ENCODE results near the gene CEP76. TPM values are rescaled to one million over a fixed set of nuclear protein-coding genes. Genes with fewer than 3 reads are reported as not detected.

The CEP76 gene
- total and polyA plus RNA-seq, 2 experiments from 2014 or later = 11.2 to 25.9 TPM

DNA sequence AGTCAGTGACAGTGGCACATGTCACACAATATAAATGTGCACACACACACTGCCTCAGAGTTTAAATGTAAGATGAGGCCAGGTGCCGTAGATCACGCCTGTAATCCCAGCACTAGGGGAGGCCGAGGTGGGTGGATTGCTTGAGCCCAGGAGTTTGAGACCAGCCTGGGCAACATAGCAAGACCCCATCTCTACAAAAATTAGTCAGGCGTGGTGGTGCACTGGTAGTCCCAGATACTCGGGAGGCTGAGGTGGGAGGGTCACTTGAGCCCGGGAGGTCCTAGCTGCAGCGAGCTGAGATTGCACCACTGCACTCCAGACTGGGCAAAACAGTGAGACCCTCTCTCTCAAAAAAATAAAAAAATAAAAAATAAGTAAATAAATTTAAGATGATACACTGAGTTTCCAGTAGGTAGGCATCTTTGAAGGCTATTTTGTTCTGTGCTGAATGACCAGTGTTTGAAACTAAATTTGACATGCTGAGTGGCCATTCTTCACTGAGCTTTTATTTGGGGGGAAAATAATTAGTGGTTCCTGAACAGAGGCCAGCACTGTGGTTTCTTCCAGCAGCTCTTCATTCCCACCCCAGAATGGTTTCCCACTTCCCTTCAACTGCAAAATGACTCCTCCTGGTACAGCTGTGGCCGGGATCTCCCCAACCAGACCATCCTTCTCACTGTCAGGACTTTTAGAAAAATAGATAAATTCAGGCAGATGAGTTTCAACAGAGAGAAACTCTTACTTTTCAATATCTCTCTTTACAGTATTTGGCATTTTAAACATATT lies 45.2 kb upstream of the CEP76 start:
- Histone ChIP-seq H3K27ac (ENCODE audit: low read depth) (no peak overlapping the region), H2AFZ (no peak overlapping the region), H3K4me2 (no peak overlapping the region), H3K9me2 (ENCODE audit: insufficient read depth) (no peaks in the 10 kb centered on the region), H3K4me3 (no peak overlapping the region), H3K79me2 (replicated peaks; ENCODE audit: insufficient read depth) (no peaks in the 10 kb centered on the region), H3F3A (replicated peaks; ENCODE audit: low read depth) (no peaks in the 10 kb centered on the region), H4K20me1 (replicated peaks; ENCODE audit: insufficient read depth) (no peaks in the 10 kb centered on the region), H3K36me3 (ENCODE audit: insufficient read depth) (no peaks in the 10 kb centered on the region), H3K27me3 (ENCODE audit: insufficient read depth) (no peaks in the 10 kb centered on the region), H3K4me1 (ENCODE audit: insufficient read depth) (no peaks in the 10 kb centered on the region)
- Mint-ChIP-seq H3K4me1 (no peaks in the 10 kb centered on the region), H3K9me3 (no peaks in the 10 kb centered on the region), H3K36me3 (ENCODE audit: low read depth) (no peaks in the 10 kb centered on the region), H3K4me3 (no peak overlapping the region), H3K27ac (no peak overlapping the region), H3K27me3 (ENCODE audit: insufficient read depth, low read depth, poor library complexity) (no peaks in the 10 kb centered on the region)
- no peak for TF ChIP-seq EZH2 (IDR thresholded peaks at IDR 0.05; ENCODE audit: low read depth, unreplicated experiment)
- no peak for TF ChIP-seq POLR2AphosphoS5 (IDR thresholded peaks at IDR 0.05; ENCODE audit: low read depth)
- TF ChIP-seq, protein P1, sequence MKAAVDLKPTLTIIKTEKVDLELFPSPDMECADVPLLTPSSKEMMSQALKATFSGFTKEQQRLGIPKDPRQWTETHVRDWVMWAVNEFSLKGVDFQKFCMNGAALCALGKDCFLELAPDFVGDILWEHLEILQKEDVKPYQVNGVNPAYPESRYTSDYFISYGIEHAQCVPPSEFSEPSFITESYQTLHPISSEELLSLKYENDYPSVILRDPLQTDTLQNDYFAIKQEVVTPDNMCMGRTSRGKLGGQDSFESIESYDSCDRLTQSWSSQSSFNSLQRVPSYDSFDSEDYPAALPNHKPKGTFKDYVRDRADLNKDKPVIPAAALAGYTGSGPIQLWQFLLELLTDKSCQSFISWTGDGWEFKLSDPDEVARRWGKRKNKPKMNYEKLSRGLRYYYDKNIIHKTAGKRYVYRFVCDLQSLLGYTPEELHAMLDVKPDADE (IDR thresholded peaks at IDR 0.05) = no peak
- no peak for TF ChIP-seq JUNB (IDR thresholded peaks at IDR 0.05; ENCODE audit: unreplicated experiment)
- no peak for TF ChIP-seq CREB1 (CRISPR knock-in tag; IDR thresholded peaks at IDR 0.05; ENCODE audit: low read depth)
- TF ChIP-seq, protein P2, sequence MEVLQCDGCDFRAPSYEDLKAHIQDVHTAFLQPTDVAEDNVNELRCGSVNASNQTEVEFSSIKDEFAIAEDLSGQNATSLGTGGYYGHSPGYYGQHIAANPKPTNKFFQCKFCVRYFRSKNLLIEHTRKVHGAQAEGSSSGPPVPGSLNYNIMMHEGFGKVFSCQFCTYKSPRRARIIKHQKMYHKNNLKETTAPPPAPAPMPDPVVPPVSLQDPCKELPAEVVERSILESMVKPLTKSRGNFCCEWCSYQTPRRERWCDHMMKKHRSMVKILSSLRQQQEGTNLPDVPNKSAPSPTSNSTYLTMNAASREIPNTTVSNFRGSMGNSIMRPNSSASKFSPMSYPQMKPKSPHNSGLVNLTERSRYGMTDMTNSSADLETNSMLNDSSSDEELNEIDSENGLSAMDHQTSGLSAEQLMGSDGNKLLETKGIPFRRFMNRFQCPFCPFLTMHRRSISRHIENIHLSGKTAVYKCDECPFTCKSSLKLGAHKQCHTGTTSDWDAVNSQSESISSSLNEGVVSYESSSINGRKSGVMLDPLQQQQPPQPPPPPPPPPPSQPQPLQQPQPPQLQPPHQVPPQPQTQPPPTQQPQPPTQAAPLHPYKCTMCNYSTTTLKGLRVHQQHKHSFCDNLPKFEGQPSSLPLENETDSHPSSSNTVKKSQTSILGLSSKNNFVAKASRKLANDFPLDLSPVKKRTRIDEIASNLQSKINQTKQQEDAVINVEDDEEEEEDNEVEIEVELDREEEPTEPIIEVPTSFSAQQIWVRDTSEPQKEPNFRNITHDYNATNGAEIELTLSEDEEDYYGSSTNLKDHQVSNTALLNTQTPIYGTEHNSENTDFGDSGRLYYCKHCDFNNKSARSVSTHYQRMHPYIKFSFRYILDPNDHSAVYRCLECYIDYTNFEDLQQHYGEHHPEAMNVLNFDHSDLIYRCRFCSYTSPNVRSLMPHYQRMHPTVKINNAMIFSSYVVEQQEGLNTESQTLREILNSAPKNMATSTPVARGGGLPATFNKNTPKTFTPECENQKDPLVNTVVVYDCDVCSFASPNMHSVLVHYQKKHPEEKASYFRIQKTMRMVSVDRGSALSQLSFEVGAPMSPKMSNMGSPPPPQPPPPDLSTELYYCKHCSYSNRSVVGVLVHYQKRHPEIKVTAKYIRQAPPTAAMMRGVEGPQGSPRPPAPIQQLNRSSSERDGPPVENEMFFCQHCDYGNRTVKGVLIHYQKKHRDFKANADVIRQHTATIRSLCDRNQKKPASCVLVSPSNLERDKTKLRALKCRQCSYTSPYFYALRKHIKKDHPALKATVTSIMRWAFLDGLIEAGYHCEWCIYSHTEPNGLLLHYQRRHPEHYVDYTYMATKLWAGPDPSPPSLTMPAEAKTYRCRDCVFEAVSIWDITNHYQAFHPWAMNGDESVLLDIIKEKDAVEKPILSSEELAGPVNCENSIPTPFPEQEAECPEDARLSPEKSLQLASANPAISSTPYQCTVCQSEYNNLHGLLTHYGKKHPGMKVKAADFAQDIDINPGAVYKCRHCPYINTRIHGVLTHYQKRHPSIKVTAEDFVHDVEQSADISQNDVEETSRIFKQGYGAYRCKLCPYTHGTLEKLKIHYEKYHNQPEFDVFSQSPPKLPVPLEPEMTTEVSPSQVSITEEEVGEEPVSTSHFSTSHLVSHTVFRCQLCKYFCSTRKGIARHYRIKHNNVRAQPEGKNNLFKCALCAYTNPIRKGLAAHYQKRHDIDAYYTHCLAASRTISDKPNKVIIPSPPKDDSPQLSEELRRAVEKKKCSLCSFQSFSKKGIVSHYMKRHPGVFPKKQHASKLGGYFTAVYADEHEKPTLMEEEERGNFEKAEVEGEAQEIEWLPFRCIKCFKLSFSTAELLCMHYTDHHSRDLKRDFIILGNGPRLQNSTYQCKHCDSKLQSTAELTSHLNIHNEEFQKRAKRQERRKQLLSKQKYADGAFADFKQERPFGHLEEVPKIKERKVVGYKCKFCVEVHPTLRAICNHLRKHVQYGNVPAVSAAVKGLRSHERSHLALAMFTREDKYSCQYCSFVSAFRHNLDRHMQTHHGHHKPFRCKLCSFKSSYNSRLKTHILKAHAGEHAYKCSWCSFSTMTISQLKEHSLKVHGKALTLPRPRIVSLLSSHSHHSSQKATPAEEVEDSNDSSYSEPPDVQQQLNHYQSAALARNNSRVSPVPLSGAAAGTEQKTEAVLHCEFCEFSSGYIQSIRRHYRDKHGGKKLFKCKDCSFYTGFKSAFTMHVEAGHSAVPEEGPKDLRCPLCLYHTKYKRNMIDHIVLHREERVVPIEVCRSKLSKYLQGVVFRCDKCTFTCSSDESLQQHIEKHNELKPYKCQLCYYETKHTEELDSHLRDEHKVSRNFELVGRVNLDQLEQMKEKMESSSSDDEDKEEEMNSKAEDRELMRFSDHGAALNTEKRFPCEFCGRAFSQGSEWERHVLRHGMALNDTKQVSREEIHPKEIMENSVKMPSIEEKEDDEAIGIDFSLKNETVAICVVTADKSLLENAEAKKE (CRISPR knock-in tag; IDR thresholded peaks at IDR 0.05) = no peak
- no peak for TF ChIP-seq NANOG (IDR thresholded peaks at IDR 0.05; ENCODE audit: borderline replicate concordance)
- no peak for TF ChIP-seq STAT1 (IDR thresholded peaks at IDR 0.05; ENCODE audit: unreplicated experiment)
- TF ChIP-seq ZNF114 (CRISPR knock-in tag; IDR thresholded peaks at IDR 0.05) = no peak
- TF ChIP-seq, protein P3, sequence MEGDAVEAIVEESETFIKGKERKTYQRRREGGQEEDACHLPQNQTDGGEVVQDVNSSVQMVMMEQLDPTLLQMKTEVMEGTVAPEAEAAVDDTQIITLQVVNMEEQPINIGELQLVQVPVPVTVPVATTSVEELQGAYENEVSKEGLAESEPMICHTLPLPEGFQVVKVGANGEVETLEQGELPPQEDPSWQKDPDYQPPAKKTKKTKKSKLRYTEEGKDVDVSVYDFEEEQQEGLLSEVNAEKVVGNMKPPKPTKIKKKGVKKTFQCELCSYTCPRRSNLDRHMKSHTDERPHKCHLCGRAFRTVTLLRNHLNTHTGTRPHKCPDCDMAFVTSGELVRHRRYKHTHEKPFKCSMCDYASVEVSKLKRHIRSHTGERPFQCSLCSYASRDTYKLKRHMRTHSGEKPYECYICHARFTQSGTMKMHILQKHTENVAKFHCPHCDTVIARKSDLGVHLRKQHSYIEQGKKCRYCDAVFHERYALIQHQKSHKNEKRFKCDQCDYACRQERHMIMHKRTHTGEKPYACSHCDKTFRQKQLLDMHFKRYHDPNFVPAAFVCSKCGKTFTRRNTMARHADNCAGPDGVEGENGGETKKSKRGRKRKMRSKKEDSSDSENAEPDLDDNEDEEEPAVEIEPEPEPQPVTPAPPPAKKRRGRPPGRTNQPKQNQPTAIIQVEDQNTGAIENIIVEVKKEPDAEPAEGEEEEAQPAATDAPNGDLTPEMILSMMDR (conservative IDR thresholded peaks at IDR 0.05; ENCODE audit: low read depth in 2 of 2) = no peak
- TF ChIP-seq ZNF331 (CRISPR knock-in tag; IDR thresholded peaks at IDR 0.05; ENCODE audit: low read depth) = no peak
- DNase-seq (ENCODE audit: low spot score) (no peak), ATAC-seq (no peak)
